SH-SY5Y (cell line): ENCODE data around the gene AGAP1.

Experiments used
- GATA2 ChIP-seq: IDR thresholded peaks from 2 replicates; pipeline ENCODE4 v1.6.1; 2011; ENCODE audit warnings: mild to moderate bottlenecking, low read depth, low read length
- GATA3 ChIP-seq: IDR thresholded peaks from 2 replicates; pipeline ENCODE4 v1.6.1; 2011; ENCODE audit warnings: low read depth, mild to moderate bottlenecking, low read length, moderate library complexity

AGAP1 gene

DNA sequence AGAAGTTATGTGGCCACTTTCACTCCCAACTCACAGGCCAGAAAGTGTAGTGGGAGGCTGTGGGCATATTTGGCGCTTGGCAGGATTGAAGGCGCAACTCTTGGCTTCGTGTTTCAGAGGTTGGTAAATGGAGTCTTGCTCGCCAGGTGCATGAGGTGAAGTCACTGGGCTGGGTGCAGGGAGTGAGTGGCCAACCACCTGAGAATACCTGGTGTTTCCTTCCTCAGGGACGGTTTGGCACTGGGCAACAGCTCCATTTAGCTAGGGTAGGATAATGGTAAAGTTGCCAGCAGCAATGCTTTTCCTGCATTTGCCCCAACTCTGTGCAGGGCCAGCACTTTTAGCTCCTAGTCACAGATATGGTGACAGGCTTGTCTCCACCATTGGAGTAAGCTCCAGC, 115.9 kb downstream of the AGAP1 start:
- TF ChIP-seq GATA2 (no peak), GATA3 (no peak)

DNA sequence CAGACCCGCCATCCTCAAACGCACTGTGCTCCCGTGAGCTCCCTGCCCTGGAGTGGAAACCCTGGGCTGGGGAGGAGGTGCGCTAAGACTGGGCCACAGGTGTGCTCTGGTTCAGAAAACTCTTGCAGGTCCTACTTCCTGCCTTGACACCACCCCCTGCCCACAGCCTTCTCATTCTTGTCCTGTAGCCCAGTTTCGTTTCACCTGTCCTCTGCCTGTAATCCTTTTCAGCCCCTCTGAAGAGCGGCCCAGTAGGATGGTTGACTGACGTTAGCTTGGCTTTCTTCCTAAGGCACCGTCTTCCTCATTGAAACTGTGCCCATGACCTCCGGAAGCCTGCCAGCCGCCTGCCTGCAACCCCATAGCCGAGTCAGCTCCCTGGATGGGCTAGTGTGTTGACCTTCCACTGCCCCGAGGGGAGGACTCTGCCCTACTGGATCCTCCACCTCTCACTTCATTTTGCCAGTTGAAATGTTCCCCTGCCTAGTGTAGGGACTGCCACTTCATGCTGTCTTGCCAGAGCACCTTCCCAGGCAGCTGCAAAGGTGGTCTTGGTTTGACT, 116.9 kb downstream of the AGAP1 start:
- TF ChIP-seq GATA2 (no peak), GATA3 (no peak)

DNA sequence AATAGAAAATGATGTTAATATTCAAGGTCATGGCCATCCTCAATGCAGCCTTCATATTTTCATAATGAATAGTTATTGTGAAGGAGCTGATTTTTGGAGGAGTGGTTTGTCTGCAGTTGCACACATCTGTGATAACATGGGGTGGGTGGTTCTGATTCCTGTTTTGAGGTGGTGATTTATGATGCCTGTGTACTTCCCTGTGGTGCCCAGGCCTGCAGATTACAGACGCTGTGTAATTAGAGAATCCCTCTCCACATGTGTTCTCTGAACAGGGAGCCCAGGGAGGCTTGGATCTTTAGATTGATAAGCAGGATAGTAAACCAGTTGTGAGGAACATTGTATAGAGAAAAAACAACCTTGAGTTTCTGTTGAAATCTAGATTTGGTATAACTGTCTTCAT, 117.5 kb downstream of the AGAP1 start:
- peak; percentile 34 for TF ChIP-seq GATA2
- no peak for TF ChIP-seq GATA3

DNA sequence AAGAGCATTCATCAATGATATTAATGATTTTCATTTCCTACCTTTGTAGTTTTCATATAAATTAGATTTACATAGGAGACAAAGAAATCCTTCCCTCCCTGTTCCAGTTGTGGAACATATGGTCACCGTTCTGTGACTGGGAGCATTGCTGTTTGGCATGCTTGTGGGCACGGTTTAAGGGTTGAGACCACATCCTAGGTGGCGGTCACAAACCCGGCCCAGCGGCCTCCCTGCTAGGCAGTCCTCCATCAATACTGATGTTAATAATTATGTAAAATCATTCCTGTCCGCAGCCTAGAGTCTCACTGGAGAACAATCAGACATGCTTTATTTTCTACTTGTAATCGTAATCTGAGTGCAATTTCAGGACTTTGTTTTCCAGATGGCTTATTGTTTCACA, 117.9 kb downstream of the AGAP1 start:
- TF ChIP-seq GATA2: no peak
- no peak for TF ChIP-seq GATA3

DNA sequence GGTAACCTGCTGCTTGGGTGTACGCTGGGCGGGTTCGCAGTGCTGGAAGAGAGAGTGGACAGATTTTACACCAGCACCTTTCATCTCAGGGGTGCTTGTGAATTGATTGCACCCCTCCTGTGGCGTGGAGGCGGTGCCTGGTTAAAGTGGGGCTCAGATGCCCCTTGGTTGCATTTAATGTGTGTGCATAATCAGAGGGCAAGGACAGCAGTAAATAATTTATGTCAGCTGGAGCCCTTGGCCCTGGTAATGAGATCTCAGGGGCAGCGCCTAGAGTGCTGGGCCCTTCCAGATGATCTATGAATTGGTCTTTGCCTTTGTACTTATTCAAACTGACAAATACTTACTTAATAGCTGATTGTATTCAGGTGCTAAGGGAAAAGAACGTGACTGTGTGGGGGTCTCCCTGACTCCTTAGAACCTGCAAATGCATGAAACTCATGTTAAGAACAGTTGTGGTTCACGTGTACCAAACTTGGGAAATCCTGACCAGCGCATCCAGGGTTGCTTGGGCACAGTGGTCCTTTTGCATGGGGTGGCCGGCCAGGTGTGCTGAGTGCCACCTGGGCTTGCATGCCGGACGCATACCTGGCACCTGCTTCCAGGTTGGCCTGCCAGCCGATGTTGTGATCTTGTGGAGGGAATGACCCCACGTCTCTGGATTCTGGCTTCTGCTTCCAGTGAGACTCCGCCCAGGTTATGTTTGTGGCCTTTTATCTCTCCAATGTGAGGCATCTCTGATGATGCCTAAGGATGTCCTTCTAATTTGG, 118.5 kb downstream of the AGAP1 start:
- TF ChIP-seq GATA3 (no peak), GATA2 (no peak)

DNA sequence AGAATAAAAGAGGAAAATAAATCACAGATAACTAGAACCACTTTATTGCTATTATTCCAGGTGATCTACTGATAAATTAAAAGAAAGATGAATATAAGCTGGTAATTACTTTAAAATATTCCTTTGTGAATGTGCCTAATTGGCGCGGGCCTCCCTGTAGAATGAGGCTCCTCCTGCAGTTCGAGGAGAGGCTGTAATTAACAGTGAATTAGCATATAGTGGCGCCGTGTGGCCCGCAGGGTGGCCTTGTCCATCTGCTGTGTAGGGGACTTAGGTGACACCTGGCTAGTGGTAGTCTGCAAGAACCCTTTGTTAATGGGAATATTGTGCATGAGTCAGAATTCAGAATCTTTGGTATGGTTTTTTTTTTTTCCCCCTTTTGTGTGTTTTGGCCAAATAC, 119.8 kb downstream of the AGAP1 start:
- TF ChIP-seq GATA3: no peak
- TF ChIP-seq GATA2: no peak

DNA sequence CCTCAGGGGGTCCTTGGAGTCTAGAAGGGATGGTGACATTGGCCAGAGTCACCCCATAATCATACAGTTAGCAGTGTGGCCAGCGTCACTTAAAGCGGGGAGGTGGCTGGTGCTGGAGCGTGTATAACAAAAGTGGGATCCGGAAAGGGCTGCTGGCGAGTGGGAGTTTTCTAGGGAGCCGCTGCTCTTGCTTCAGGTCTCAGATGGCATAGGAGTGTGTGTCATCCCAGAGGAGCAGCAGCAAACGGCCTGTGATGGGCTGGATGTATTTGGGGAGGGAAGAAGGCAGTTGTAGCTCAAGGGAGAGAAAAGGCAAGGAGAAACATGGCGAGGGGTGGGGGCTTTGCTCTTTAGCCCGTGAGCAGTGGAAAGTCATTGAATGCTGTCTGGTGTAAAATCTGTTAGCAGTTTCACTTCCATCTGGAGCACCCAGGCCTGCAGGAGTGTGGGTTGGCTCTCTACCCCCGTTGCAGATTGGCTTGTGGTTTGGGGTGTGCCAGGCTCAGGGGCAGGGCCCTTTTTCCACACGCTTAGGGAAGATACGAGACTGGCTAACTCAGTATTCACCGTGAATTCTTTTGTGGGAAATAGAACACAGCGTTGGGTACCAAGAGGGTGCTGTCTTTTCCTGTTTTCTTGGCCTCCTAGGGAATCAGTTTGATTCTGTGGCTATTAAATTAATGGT, 120.5 kb downstream of the AGAP1 start:
- no peak for TF ChIP-seq GATA3
- TF ChIP-seq GATA2: no peak

DNA sequence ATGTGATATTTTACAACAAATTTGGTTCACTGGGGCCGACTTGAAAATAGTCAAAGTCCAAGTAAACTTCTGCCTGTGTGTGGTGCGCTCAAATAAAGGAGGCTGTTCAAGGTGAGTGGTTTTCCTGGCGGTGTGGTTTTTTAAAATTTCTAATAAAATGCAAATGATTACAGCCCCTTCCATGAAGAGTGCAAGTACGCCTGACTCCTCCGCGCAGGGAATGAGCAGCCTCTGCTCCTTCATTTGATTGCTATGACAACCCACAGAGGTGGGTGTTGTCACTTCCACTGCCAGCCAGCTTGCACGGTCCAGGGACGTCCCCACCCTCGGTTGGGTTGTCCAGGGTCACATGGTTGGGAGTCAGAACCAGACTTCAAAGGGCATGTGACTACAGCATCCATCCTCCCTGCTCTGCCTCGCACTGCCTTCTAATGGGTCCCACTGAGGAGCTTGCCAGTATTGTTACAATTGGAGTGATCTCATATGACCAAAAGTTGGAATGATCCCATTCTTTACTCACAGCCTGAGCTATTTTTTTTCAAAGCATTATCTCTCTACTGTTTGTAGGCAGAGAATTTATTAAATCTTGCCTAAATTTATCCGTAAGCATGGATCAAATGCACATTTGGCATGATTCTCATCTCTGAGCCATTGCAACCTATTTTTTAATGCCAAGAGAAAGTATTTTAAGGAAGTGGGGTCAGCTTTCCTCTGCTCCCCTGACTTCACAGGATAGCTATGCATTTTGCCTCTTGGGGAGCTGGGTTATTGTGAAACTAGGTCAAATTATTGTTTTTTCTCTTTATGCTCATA, 121.3 kb downstream of the AGAP1 start:
- TF ChIP-seq GATA3 (no peak), GATA2 (no peak)

DNA sequence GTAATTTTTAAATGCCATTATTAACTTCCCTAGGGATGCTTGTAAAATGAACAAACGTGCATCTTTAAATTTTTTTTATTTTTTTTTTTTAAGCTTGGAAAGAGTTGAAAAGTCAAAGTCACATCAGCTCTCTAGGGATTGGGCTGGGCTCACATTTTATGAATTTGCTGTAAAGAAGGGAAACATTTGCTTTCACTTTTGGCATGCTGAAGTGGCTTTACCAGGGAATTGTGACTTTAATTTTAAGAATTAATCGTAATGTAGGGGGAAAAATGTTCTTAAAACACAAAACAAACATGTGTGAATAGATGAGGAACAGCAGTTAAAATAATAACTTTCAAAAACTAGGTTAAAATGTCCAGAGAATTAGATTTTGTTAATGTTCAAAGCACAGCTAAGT, 123.0 kb downstream of the AGAP1 start:
- TF ChIP-seq GATA3 (no peak), GATA2 (no peak)

DNA sequence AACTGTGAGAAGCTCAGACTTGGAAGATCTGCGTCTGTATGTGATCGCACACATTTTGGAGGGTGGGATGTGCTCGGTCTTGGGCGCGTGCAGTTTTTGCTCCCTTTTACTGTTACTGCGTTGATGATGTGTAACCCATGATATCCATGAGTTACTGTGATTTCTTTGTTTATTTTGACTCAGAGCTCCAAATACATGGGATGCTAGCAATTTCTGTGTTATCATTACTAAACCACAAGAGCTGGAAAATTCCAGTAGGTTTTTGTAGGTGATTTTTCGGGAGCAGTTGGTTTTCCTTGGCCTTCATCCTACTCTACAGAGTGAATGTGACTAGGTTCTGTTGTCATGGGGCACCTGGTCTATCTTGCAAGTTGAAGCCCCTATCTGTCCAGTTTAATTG, 124.2 kb downstream of the AGAP1 start:
- TF ChIP-seq GATA2: no peak
- no peak for TF ChIP-seq GATA3

DNA sequence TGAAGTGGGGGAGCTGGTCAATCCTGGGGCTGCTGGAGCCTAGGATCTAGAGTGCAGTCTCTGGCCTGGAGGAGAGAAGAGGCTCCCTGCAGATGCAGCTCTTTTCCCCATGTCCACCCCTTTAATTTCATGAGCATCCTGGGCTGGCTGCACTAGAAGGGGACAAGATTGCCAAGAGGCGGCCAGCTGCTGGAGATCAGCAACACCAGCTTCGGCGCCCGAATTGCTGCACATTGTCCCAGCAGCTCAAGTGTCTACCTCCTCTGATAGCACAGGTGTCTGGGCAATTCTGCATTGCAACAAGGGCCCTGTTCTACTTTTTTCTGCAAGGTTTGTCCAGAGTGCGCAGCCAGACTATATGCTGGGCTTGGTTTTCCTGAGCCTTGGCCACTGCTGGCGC, 125.7 kb downstream of the AGAP1 start:
- TF ChIP-seq GATA3 (no peak), GATA2 (no peak)

DNA sequence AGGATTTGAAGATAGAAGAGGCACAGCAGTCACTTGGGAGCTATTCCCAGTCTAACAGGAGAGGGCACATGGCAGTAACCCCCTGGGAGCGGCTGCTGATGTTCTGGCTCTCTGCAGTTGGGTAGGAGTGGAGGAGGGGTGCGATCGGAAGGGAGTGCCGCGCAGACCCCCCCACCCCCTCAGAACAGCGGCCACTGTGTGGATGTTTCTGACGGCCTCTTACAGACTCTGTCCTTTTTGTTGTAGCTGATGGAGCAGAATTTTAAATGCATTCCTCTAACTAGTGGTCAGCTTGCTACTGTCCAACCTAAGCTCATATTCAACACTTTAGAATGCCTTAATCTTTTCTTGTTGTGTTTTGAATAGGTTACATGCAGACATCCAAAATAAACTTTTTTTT, 127.9 kb downstream of the AGAP1 start:
- TF ChIP-seq GATA3: no peak
- TF ChIP-seq GATA2: no peak

DNA sequence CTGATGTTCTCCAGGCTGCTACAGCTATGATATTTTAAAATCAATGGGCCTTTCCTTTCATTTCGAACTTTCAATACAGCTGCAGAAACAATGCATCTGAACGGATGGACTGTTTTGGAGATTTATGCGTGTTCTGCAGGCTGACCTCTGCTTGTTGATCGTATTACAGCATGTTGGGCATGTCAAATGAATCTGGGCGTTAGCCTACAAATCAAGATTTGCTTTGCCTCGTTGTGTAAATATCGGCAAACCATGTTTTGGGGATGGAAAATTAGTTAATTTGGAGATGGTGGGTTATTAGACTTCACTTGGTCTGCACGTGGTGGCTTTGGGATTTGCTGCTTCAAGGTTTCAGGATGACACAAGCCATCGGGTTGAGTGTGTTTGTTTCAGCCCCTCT, 129.3 kb downstream of the AGAP1 start:
- TF ChIP-seq GATA3: no peak
- no peak for TF ChIP-seq GATA2

DNA sequence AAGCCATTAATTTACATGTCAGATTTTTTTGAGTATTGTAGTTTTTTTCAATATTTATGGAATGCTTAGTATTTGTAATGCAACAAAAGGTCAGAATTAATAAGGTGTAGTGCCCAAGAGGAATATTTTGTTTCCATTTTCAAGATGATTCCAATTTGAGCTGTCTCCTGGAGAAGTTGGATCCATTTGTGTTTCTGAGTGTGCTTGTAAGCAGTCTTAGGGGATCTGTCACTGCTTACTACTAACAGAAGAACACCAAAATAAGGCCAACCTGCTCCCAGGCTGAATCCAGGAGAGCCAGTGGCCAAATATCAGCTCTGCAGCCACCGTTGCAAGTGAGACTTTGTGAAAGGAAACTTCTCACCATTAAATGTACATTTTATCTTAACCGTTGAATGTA, 129.9 kb downstream of the AGAP1 start:
- TF ChIP-seq GATA3 (no peak), GATA2 (no peak)

DNA sequence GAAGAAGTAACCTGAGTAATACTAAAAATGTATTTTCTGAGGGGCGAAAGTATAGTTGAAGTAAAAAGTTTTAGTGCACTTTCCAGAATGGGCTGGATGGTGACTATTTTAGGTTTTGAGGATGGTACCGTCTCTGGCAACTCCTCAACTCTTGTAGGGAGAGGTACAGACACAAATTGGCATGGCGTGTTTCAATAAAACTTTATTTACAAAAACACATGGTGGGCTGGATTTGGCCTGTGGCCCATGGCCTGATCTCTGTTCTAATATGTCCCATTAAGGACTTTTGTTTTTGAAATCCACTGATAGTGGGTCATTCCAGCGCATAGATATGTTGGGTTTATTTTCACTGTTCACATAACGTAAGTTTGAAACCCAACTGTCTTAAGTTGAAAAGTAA, 132.8 kb downstream of the AGAP1 start:
- TF ChIP-seq GATA2 (no peak), GATA3 (no peak)
